ENCODE data around the gene DOK7.

DNA sequence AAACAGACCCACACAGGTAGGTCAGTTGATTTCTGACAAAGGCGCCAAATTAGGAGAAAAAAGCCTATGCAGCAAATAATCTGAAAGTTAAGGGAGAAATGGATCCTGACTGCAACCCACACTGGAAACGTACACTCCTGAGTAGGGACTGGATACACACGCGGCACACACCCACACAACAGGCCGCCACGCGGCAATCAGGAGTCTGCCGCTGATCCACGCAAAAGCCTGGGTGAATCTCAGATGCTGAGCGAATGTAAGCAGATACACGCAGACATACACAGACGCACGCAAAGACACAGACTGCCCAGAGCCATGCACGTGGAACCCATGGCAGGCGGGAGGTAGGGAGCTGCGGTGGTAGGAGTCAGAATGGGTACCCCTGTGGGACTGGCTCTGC, 47.4 kb downstream of the DOK7 start:
- TF ChIP-seq, protein P1, sequence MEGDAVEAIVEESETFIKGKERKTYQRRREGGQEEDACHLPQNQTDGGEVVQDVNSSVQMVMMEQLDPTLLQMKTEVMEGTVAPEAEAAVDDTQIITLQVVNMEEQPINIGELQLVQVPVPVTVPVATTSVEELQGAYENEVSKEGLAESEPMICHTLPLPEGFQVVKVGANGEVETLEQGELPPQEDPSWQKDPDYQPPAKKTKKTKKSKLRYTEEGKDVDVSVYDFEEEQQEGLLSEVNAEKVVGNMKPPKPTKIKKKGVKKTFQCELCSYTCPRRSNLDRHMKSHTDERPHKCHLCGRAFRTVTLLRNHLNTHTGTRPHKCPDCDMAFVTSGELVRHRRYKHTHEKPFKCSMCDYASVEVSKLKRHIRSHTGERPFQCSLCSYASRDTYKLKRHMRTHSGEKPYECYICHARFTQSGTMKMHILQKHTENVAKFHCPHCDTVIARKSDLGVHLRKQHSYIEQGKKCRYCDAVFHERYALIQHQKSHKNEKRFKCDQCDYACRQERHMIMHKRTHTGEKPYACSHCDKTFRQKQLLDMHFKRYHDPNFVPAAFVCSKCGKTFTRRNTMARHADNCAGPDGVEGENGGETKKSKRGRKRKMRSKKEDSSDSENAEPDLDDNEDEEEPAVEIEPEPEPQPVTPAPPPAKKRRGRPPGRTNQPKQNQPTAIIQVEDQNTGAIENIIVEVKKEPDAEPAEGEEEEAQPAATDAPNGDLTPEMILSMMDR (IDR thresholded peaks at IDR 0.05): no peak
- no peak for TF ChIP-seq EP300 (IDR thresholded peaks at IDR 0.05)
